Liver (tissue), 9 donors: ENCODE data around the gene SELENOO. TPM values are rescaled to one million over a fixed set of nuclear protein-coding genes. Genes with fewer than 3 reads are reported as not detected.

Experiments used
- DNase-seq: peaks from one replicate; pipeline ENCODE4 v3.0.0-alpha.2; 2017; ENCODE audit warnings: low spot score
- H3K27ac ChIP-seq, 2 donors: one replicate each; pipeline ENCODE4 v1.7.0; 2013; ENCODE audit warnings: inconsistent platforms in 2 of 2, low read length in 2 of 2, control low read depth in 1 of 2, low read depth in 1 of 2, mild to moderate bottlenecking in 1 of 2
- H3K27me3 ChIP-seq, 4 donors: one replicate each; pipeline versions ENCODE4 v1.6.1 to v1.7.0; 2013; ENCODE audit warnings: low read length in 3 of 4, inconsistent platforms in 1 of 4, mild to moderate bottlenecking in 1 of 4, moderate library complexity in 1 of 4; ENCODE audit not compliant: control insufficient read depth in 4 of 4, insufficient read depth in 4 of 4
- H3K36me3 ChIP-seq, 4 donors: one replicate each; pipeline versions ENCODE4 v1.6.1 to v1.7.0; 2013; ENCODE audit warnings: low read length in 3 of 4, mild to moderate bottlenecking in 3 of 4, low read depth in 1 of 4, moderate library complexity in 1 of 4; ENCODE audit not compliant: control insufficient read depth in 4 of 4, insufficient read depth in 3 of 4
- H3K4me1 ChIP-seq, 4 donors: one replicate each; pipeline versions ENCODE4 v1.6.1 to v1.7.0; 2013; ENCODE audit warnings: low read length in 3 of 4, mild to moderate bottlenecking in 3 of 4, moderate library complexity in 1 of 4; ENCODE audit not compliant: control insufficient read depth in 4 of 4, insufficient read depth in 4 of 4
- H3K4me3 ChIP-seq, 3 donors: one replicate each; pipeline versions ENCODE4 v1.6.1 to v1.7.0; 2013; ENCODE audit warnings: low read length in 3 of 3, control low read depth in 1 of 3, low read depth in 1 of 3, mild to moderate bottlenecking in 1 of 3
- H3K9ac ChIP-seq, 2 donors: one replicate each; pipeline ENCODE4 v1.7.0; 2013; ENCODE audit warnings: low read length in 2 of 2, mild to moderate bottlenecking in 2 of 2, moderate library complexity in 2 of 2, control low read depth in 1 of 2, low read depth in 1 of 2
- H3K9me3 ChIP-seq, 4 donors: one replicate each; pipeline versions ENCODE4 v1.6.1 to v1.7.0; 2013; ENCODE audit warnings: low read length in 3 of 4; ENCODE audit not compliant: control insufficient read depth in 4 of 4
- EGR1 ChIP-seq, 2 donors: IDR thresholded peaks; 2 replicates each; pipeline ENCODE4 v1.6.1; 2016 to 2018; ENCODE audit warnings: antibody characterized with exemption in 2 of 2, low read depth in 2 of 2
- FOXA1 ChIP-seq: IDR thresholded peaks from 2 replicates; pipeline ENCODE4 v1.6.1; 2016; ENCODE audit warnings: antibody characterized with exemption
- FOXA2 ChIP-seq: IDR thresholded peaks from 2 replicates; pipeline ENCODE4 v1.6.1; 2016; ENCODE audit warnings: antibody characterized with exemption
- GABPA ChIP-seq, 2 donors: IDR thresholded peaks in 1 of 2; conservative IDR thresholded peaks in 1 of 2; 2 replicates each; pipeline ENCODE4 v1.6.1; 2016; ENCODE audit warnings: antibody characterized with exemption in 2 of 2, mild to moderate bottlenecking in 1 of 2, moderate library complexity in 1 of 2
- HNF4A ChIP-seq, 2 donors: conservative IDR thresholded peaks; 2 replicates each; pipeline ENCODE4 v1.6.1; 2016; ENCODE audit warnings: antibody characterized with exemption in 2 of 2, mild to moderate bottlenecking in 2 of 2
- HNF4G ChIP-seq: IDR thresholded peaks from 2 replicates; pipeline ENCODE4 v1.6.1; 2016; ENCODE audit warnings: antibody characterized with exemption
- JUND ChIP-seq, 2 donors: IDR thresholded peaks; 2 replicates each; pipeline ENCODE4 v1.6.1; 2016; ENCODE audit warnings: antibody characterized with exemption in 2 of 2
- NR2F2 ChIP-seq: IDR thresholded peaks from 2 replicates; pipeline ENCODE4 v1.6.1; 2016; ENCODE audit warnings: antibody characterized with exemption
- RAD21 ChIP-seq, 2 donors: IDR thresholded peaks; 2 replicates each; pipeline ENCODE4 v1.6.1; 2016; ENCODE audit warnings: antibody characterized with exemption in 2 of 2, mild to moderate bottlenecking in 2 of 2
- RXRA ChIP-seq, 2 donors: IDR thresholded peaks; 2 replicates each; pipeline ENCODE4 v1.6.1; 2017 to 2018; ENCODE audit warnings: antibody characterized with exemption in 2 of 2, mild to moderate bottlenecking in 1 of 2
- SP1 ChIP-seq: IDR thresholded peaks from 2 replicates; pipeline ENCODE4 v1.6.1; 2018; ENCODE audit warnings: antibody characterized with exemption, mild to moderate bottlenecking
- TAF1 ChIP-seq: conservative IDR thresholded peaks from 2 replicates; pipeline ENCODE4 v1.6.1; 2016; ENCODE audit warnings: antibody characterized with exemption, mild to moderate bottlenecking
- YY1 ChIP-seq: IDR thresholded peaks from 2 replicates; pipeline ENCODE4 v1.6.1; 2016; ENCODE audit warnings: antibody characterized with exemption, mild to moderate bottlenecking
- WGBS: extraction: QIAGEN DNeasy Blood & Tissue Kit; methylation state at CpG from one replicate; pipeline ENCODE4 v1.1.7; 2013; 5-methylcytosine and 5-hydroxymethylcytosine counted together
- polyA plus RNA-seq, 2 donors: library from polyadenylated mRNA; stranded (reverse) in 1 of 2; unstranded in 1 of 2; fragments of 200-250 nt in 1 of 2; fragments of >200 nt in 1 of 2; fragmentation: Nextera tagmentation in 1 of 2; extraction: Ambion mirVana in 1 of 2; gene quantifications; one replicate each; pipeline versions ENCODE4 v1.2.1 to v1.2.3, GENCODE V29; 2013 to 2015
- total RNA-seq, 2 donors: library from RNA; depleted of rRNA; stranded (reverse); fragments of >200 nt; gene quantifications; one replicate each; pipeline ENCODE4 v1.2.3, GENCODE V29; 2014
- TF ChIP-seq, protein P1 (sequence below): IDR thresholded peaks from 2 replicates; pipeline ENCODE4 v1.6.1; 2016; ENCODE audit warnings: antibody characterized with exemption
- TF ChIP-seq, protein P2 (sequence below): IDR thresholded peaks from 2 replicates; pipeline ENCODE4 v1.6.1; 2016; ENCODE audit warnings: antibody characterized with exemption
- TF ChIP-seq, protein P3 (sequence below): fragments of 150-350 bp; IDR thresholded peaks from 2 replicates; pipeline ENCODE4 v1.5.1; 2017; ENCODE audit warnings: improper control_type of control experiment, low read depth, low read length; ENCODE audit not compliant: missing input control
- TF ChIP-seq, protein P4 (sequence below): IDR thresholded peaks from 2 replicates; pipeline ENCODE4 v1.6.1; 2016; ENCODE audit warnings: antibody characterized with exemption, mild to moderate bottlenecking
- TF ChIP-seq, protein P5 (sequence below): IDR thresholded peaks from 2 replicates; pipeline ENCODE4 v1.6.1; 2016; ENCODE audit warnings: antibody characterized with exemption
- donor health status: healthy.
- donor health status: healthy.
- donor health status: healthy.
- donor health status: healthy.
- donor health status: healthy.

The SELENOO gene
- total and polyA plus RNA-seq, 4 donors = 16.4 to 59.2 (median 42.2) TPM

DNA sequence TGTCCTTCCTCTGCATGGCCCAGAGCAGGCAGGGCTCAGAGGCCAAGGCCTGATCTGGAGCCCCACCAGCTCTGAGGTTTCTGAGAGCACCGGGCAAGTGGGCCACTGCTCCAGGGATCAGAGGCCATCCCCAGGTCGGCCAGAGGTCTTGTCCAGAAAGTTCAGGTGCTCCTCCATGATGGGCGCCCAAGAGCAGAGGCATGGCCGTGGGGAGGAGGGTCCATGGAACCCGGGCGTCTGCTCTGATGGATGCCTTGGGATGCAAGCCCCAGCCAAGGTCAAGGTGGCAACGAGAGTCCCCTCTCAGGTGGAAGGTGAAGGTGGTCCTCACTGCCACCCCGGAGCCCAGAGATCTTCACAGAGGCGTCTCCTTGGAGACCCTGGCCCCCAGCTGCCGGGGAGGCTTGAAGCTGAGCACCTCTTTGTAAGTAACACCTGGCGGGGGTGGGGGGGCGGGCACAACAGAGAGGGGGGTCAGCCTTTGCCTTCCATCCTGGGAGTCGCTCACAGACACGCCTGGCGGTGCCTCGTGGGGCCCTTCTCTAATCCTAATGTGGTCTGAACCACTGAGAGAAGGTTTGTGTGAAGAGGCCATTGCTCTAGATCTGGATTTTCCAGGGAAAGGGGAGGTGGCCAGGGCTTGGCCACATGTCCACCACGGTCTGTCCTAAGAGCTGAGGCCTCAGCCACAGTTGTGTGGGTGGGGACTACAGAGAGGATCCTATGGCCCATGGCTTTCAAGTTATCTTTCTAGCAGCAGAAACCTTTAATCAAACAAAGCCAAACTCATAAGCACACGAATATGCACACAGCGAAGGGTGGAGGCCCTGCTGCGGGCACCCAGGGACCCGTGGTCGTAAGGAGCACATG lies 52.5 kb downstream of the SELENOO start:
- Histone ChIP-seq H3K9me3 (no peaks in the 10 kb centered on the region), H3K9ac (no peak overlapping the region), H3K36me3 (peaks cover 0 to 1% (median 0%) of the 10 kb centered on the region in 4 donors), H3K27me3 (no peaks in the 10 kb centered on the region), H3K4me1 (peaks cover 15 to 50% (median 33%) of the 10 kb centered on the region in 4 donors), H3K4me3 (no peak overlapping the region), H3K27ac (no peak overlapping the region)
- TF ChIP-seq, protein P1, sequence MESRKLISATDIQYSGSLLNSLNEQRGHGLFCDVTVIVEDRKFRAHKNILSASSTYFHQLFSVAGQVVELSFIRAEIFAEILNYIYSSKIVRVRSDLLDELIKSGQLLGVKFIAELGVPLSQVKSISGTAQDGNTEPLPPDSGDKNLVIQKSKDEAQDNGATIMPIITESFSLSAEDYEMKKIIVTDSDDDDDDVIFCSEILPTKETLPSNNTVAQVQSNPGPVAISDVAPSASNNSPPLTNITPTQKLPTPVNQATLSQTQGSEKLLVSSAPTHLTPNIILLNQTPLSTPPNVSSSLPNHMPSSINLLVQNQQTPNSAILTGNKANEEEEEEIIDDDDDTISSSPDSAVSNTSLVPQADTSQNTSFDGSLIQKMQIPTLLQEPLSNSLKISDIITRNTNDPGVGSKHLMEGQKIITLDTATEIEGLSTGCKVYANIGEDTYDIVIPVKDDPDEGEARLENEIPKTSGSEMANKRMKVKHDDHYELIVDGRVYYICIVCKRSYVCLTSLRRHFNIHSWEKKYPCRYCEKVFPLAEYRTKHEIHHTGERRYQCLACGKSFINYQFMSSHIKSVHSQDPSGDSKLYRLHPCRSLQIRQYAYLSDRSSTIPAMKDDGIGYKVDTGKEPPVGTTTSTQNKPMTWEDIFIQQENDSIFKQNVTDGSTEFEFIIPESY = no peak
- TF ChIP-seq YY1 (no peak), HNF4G (no peak)
- 87% methylated on average over 22 of the region's 22 CpGs for WGBS
- no peak for DNase-seq

DNA sequence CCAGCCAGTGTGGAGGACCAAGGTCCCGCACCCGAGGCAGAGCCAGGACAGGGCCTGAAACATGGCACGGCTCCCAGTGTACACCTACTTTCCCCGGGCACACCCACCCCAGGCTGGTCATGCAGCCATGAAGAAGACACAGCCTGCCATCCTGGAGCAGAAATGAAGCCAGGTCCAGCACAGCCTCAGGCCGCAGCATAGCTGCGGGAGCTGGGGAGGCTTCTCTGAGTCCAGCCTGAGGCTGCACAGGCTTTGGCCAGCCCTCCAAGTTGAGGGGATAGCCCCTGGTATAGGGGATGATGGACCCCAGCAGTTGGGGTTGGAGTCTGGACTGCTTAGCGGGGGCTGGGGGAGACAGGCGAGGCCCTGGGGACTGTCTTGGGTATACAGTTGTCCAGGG lies 53.1 kb downstream of the SELENOO start:
- Histone ChIP-seq H3K27ac (no peak overlapping the region), H3K4me1 (peaks cover 20 to 57% (median 36%) of the 10 kb centered on the region in 4 donors), H3K9ac (no peak overlapping the region), H3K9me3 (no peaks in the 10 kb centered on the region), H3K4me3 (no peak overlapping the region), H3K36me3 (peaks cover 0 to 1% (median 0%) of the 10 kb centered on the region in 4 donors), H3K27me3 (no peaks in the 10 kb centered on the region)
- WGBS = 76% methylated on average over 8 of the region's 8 CpGs
- TF ChIP-seq, protein P2, sequence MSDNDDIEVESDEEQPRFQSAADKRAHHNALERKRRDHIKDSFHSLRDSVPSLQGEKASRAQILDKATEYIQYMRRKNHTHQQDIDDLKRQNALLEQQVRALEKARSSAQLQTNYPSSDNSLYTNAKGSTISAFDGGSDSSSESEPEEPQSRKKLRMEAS = no peak
- TF ChIP-seq YY1 (no peak), JUND (IDR thresholded peaks at IDR 0.05) (no peak), GABPA (IDR thresholded peaks at IDR 0.05 in 1 of 2, conservative IDR thresholded peaks at IDR 0.05 in 1 of 2) (no peak)
- no peak for DNase-seq

DNA sequence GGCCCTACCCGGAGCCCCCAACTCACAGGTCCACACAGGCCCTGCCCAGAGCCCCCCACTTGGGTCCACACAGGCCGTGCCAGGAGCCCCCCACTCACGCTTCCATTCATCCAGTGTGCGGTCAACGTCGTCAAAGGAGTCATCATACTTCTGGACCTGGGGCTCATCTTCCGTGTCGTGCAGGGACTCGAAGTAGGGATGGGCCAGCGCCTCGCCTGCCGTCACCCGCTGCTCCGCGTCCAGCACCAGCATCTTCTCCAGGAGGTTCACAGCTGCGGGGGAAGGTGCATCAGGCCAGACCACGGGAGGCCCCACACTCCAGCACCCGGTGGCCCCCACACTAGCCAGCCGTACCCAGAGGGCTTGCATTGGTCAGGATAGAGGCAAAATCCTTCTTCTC lies 54.3 kb downstream of the SELENOO start:
- no peak for DNase-seq
- Histone ChIP-seq H3K4me3 (no peak overlapping the region), H3K9me3 (no peaks in the 10 kb centered on the region), H3K9ac (no peak overlapping the region), H3K27ac (no peak overlapping the region), H3K4me1 (peaks cover 17 to 47% (median 28%) of the 10 kb centered on the region in 4 donors), H3K36me3 (peaks cover 0 to 1% (median 0%) of the 10 kb centered on the region in 4 donors), H3K27me3 (no peaks in the 10 kb centered on the region)
- WGBS = 91% methylated on average over 19 of the region's 19 CpGs
- TF ChIP-seq SP1 = no peak
- no peak for TF ChIP-seq EGR1 (IDR thresholded peaks at IDR 0.05; ENCODE audit: low read depth in 2 of 2)
- TF ChIP-seq, protein P3, sequence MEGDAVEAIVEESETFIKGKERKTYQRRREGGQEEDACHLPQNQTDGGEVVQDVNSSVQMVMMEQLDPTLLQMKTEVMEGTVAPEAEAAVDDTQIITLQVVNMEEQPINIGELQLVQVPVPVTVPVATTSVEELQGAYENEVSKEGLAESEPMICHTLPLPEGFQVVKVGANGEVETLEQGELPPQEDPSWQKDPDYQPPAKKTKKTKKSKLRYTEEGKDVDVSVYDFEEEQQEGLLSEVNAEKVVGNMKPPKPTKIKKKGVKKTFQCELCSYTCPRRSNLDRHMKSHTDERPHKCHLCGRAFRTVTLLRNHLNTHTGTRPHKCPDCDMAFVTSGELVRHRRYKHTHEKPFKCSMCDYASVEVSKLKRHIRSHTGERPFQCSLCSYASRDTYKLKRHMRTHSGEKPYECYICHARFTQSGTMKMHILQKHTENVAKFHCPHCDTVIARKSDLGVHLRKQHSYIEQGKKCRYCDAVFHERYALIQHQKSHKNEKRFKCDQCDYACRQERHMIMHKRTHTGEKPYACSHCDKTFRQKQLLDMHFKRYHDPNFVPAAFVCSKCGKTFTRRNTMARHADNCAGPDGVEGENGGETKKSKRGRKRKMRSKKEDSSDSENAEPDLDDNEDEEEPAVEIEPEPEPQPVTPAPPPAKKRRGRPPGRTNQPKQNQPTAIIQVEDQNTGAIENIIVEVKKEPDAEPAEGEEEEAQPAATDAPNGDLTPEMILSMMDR = no peak
- TF ChIP-seq TAF1 = no peak
- no peak for TF ChIP-seq HNF4A (conservative IDR thresholded peaks at IDR 0.05)
- TF ChIP-seq FOXA2 = no peak
- TF ChIP-seq, protein P4, sequence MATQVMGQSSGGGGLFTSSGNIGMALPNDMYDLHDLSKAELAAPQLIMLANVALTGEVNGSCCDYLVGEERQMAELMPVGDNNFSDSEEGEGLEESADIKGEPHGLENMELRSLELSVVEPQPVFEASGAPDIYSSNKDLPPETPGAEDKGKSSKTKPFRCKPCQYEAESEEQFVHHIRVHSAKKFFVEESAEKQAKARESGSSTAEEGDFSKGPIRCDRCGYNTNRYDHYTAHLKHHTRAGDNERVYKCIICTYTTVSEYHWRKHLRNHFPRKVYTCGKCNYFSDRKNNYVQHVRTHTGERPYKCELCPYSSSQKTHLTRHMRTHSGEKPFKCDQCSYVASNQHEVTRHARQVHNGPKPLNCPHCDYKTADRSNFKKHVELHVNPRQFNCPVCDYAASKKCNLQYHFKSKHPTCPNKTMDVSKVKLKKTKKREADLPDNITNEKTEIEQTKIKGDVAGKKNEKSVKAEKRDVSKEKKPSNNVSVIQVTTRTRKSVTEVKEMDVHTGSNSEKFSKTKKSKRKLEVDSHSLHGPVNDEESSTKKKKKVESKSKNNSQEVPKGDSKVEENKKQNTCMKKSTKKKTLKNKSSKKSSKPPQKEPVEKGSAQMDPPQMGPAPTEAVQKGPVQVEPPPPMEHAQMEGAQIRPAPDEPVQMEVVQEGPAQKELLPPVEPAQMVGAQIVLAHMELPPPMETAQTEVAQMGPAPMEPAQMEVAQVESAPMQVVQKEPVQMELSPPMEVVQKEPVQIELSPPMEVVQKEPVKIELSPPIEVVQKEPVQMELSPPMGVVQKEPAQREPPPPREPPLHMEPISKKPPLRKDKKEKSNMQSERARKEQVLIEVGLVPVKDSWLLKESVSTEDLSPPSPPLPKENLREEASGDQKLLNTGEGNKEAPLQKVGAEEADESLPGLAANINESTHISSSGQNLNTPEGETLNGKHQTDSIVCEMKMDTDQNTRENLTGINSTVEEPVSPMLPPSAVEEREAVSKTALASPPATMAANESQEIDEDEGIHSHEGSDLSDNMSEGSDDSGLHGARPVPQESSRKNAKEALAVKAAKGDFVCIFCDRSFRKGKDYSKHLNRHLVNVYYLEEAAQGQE = no peak
- TF ChIP-seq NR2F2 = no peak
- TF ChIP-seq, protein P2 = no peak
- TF ChIP-seq, protein P5, sequence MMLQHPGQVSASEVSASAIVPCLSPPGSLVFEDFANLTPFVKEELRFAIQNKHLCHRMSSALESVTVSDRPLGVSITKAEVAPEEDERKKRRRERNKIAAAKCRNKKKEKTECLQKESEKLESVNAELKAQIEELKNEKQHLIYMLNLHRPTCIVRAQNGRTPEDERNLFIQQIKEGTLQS = no peak
- TF ChIP-seq JUND (IDR thresholded peaks at IDR 0.05) = no peak
- TF ChIP-seq RXRA (IDR thresholded peaks at IDR 0.05) = no peak
- no peak for TF ChIP-seq YY1
- no peak for TF ChIP-seq RAD21 (IDR thresholded peaks at IDR 0.05)
- no peak for TF ChIP-seq HNF4G
- no peak for TF ChIP-seq FOXA1
